Epithelial cell of proximal tubule (primary cell): Measurements from ENCODE around the gene HBS1L. TPM values are rescaled to one million over a fixed set of nuclear protein-coding genes. Genes with fewer than 3 reads are reported as not detected.

Source experiments
- DNase-seq: peaks from one replicate; pipeline ENCODE4 v3.0.0-alpha.2; 2011; ENCODE audit warnings: low read depth
- H3K4me3 ChIP-seq: 2 replicates; pipeline ENCODE4 v1.5.1; 2011; ENCODE audit warnings: low read depth, mild to moderate bottlenecking, low read length
- total RNA-seq: library from RNA; depleted of rRNA; stranded (reverse); fragments of >200 nt; gene quantifications from 2 replicates; pipeline ENCODE4 v1.2.3, GENCODE V29; 2015
- TF ChIP-seq, protein P1 (sequence below): conservative IDR thresholded peaks from 2 replicates; pipeline ENCODE4 v1.5.1; 2012; ENCODE audit warnings: low read depth, mild to moderate bottlenecking, low read length

Gene HBS1L
- total RNA-seq, 1 donor from 2014 or later = 91.7 TPM

DNA sequence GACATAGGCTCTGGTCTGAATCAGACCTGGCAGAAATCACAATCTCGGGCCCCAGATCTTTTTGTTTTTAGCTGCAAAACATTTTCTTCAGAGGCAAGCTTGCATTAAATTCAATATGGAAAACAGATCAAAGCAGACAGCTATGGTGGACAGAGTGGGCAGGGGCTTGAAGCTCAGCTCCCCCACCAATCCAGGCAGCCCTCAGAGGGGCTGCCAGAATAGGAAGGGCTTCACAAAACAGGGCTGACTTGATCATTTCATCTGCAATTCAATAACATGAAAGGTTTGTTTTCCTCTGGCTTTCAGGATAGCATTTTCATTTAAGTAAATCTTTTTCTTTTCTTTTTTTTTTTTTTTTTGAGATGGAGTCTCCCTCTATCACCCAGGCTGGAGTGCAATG, 55.5 kb downstream of the HBS1L start:
- no peak overlapping the region for H3K4me3 ChIP-seq
- DNase-seq = no peak
- TF ChIP-seq, protein P1, sequence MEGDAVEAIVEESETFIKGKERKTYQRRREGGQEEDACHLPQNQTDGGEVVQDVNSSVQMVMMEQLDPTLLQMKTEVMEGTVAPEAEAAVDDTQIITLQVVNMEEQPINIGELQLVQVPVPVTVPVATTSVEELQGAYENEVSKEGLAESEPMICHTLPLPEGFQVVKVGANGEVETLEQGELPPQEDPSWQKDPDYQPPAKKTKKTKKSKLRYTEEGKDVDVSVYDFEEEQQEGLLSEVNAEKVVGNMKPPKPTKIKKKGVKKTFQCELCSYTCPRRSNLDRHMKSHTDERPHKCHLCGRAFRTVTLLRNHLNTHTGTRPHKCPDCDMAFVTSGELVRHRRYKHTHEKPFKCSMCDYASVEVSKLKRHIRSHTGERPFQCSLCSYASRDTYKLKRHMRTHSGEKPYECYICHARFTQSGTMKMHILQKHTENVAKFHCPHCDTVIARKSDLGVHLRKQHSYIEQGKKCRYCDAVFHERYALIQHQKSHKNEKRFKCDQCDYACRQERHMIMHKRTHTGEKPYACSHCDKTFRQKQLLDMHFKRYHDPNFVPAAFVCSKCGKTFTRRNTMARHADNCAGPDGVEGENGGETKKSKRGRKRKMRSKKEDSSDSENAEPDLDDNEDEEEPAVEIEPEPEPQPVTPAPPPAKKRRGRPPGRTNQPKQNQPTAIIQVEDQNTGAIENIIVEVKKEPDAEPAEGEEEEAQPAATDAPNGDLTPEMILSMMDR = no peak

DNA sequence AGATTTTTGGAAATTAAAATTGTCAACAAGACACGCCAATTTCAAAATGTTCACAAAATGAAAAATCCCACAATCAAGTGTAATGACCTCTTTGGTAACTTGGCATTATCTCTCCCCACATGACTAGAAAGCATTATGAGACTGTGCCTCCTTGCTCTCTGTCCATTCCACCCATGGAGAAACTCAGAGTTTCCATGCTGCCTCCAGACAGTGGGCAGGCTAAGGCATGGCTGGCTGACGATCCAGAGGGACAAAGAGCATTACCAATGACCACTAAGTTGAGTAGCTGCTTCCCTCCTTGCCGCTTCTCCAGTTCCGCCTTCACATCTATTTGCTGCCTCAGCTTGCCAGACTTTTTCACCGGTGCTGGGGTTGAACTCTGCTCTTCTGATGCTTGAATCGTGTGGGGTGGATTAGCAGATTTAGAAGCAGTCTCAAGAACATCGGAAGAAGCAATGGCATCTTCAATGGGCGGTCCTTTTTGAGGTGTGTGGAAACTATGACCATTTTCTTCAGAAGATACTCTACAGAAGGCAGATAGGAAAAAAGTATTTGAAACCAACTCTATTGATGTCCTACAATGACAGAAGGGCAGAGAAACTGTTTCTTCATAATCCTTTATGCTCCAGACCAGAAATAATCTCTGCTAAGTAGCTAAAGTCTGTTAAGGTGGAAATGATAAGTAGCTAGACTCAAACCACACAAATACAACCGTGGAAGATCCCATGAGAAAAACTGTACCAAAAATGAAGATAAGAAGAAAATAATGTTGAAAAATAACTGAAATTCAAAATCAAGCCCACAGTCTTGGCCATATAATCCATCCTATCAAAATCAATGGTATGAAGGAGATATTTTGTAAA, 57.3 kb downstream of the HBS1L start:
- H3K4me3 ChIP-seq = no peak overlapping the region
- TF ChIP-seq, protein P1 = no peak
- DNase-seq = no peak

DNA sequence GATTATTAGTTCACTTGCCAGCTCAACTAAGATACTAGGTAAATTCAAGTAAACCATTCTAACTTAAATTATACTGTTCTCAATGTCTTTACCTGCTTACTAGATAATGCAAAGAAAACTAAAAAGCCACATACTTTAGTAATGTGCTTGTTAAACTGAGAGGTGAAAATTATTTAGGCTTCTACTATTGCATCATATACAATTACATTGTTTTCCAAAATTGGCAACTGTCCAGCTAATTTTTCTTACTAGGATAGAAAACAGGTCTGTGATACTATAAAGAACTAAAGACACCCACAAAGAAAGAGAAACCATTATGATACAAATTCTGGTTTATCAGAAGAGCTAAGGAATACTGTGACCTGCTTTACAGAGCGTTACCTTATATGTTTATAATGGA, 59.1 kb downstream of the HBS1L start:
- no peak for DNase-seq
- no peak overlapping the region for H3K4me3 ChIP-seq
- TF ChIP-seq, protein P1 = no peak

DNA sequence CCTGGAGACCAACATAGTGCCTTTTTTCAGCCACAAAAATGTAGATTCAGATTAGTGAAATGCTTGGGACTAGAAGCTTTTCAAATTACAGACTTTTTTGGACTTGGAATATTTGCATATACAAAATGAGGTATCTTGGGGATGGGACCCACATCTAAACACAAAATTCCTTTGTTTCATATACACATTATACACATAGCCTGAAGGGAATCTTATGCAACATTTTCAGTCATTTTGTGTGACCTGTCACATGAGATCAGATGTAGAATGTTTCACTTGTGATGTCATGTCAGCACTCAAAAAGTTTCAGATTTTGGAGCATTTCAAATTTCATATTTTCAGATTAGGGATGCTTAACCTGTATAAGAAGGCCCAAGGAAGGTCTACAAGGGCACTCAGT, 60.2 kb downstream of the HBS1L start:
- TF ChIP-seq, protein P1 = no peak
- DNase-seq = no peak
- H3K4me3 ChIP-seq = no peak overlapping the region

DNA sequence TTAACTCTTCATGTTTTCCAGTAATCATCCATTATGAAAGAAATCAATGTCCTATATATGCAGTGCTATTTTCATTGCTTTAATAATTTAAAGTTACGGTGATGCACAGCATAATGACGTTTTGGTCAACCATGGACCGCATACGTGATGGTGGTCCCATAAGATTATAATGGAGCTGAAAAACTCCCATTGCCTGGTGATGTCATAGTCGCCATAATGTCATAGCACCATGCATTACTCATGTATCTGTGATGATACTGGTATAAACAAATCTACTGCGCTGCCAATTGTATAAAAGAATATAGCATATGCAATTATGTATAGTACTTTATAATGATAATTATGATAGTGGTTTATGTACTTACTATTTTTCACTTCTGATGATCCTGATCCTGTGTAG, 62.5 kb downstream of the HBS1L start:
- no peak for DNase-seq
- no peak overlapping the region for H3K4me3 ChIP-seq
- TF ChIP-seq, protein P1 = no peak

DNA sequence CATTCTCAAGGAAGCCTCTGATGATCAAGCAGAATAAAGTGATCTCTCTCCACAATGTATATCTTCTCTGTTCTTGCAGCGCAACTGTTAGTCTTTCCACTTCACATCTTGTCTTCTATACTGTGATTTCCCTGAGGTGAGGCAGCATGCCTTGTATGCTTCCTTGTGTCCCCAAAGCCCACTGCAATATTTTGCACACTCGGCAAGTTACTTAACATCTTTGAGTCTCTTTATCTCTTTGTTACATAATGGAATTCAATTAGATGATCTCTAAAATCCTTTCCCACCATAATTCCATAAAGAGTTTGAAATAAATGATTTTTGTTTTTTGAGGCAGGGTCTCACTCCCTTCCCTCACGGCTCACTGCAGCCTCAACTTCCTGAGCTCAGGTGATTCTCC, 64.4 kb downstream of the HBS1L start:
- TF ChIP-seq, protein P1 = no peak
- H3K4me3 ChIP-seq = no peak overlapping the region
- DNase-seq = no peak

DNA sequence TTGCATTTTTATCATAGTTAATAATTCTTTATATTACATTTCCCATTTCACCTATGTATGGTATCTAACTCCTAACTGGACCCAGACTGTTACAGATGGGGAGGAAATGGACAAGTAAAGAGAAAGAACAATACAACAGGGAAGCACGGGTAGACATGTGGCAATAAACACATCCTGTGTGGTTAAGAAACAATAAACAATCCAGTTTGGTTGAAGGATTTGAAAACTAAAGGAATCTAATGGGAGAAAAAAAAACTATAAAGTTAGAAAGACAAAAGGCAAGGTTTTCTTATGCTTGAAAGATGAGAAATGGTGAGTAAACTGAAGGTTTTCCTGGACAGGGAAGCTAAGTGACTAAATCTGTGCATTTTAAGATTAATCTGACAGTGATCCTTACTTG, 69.8 kb downstream of the HBS1L start:
- TF ChIP-seq, protein P1 = no peak
- no peak for DNase-seq
- no peak overlapping the region for H3K4me3 ChIP-seq
